Medulla oblongata (tissue), 1 donor: ENCODE results near the gene RRAGB.
"Not testable (repeated sequence)": the region's sequence is repeated elsewhere in the genome, so short reads cannot be mapped to it uniquely, and the experiment has no call there.

ENCODE experiments used
- DNase-seq: peaks from one replicate; pipeline ENCODE4 v3.0.0-alpha.2; 2015; ENCODE audit errors: extremely low spot score

Gene RRAGB, protein sequence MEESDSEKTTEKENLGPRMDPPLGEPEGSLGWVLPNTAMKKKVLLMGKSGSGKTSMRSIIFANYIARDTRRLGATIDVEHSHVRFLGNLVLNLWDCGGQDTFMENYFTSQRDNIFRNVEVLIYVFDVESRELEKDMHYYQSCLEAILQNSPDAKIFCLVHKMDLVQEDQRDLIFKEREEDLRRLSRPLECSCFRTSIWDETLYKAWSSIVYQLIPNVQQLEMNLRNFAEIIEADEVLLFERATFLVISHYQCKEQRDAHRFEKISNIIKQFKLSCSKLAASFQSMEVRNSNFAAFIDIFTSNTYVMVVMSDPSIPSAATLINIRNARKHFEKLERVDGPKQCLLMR

DNA sequence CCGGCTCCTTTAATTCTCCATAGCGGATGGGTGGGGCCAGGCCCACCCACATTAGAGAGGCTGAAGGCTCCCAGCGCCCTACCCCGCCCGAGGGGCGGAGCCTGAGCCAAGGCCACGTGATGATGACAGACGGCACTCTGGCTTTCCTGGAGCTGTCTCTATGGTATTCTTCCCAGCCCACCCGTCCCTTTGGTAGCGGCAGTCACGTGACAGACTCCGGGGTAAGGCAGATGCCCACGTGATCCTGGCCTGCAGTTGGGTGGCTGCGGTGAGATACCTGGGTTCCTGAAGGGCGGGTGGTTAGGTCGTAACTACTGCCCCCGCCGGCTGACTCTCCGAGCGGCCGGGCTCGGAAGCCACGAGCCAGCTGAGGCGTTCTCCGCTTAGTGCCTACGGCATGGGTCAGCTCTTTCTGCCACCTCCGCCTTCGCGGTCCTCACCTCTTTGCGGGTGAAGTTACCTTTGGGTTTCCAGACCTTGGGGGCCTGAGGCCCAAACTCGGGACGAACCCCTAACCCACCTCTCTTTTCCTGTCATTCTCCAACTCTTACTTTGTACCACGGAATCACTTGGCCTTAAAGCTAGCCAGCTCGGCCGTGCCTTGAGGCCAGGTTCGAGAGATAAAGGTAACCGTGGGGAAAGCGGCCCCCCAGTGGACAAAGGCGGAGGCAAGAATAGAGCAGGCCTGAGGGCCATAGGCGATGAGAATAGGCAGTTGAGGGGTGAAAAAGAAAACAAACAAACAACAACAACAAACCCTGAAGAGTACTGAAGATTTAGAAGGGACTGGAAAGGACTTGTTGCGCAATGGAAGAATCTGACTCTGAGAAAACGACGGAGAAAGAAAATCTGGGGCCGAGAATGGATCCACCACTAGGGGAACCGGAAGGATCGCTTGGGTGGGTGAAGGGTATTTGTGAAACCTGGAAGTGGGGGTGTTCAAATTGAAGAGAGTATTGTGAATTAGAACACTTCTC lies at the start of gene RRAGB:
RRAGB (plus strand) TSS at position 229 of the 977 bp plus-strand sequence; CDS start at position 808, 579 bp downstream.
- peak; percentile 97 for DNase-seq

DNA sequence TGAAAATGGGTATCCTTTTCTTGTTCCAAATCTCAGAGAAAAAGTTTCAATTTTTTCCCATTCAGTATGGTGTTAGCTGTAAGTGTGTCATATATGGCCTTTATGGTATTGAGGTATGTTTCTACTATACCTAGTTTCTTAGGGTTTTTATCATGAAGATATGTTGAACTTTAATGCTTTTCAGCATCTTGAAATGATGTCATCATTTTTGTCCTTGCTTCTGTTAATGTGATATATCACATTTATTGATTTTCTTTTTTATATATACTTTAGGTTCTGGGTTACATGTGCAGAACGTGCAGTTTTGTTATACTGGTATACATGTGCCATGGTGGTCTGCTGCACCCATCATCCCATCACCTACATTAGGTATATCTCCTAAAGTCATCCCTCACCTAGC lies 49.5 kb upstream of the RRAGB start:
- DNase-seq, result no peak

DNA sequence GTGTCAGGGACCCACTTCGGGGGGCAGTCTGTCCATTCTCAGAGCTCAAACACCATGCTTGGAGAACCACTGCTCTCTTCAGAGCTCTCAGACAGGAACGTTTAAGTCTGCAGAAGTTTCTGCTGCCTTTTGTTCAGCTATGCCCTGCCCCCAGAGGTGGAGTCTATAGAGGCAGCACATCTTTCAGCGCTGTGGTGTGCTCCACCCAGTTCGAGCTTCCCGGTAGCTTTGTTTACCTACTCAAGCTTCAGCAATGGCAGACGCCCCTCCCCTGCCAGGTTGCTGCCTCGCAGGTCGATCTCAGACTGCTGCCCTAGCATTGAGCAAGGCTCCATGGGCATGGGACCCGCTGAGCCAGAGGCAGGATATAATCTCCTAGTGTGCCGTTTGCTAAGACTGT lies 29.0 kb upstream of the RRAGB start:
- not testable (repeated sequence) for DNase-seq

GRCh38 chrX:55695227-55696018 lies 22.1 kb upstream of the RRAGB start:
- no peak for DNase-seq

DNA sequence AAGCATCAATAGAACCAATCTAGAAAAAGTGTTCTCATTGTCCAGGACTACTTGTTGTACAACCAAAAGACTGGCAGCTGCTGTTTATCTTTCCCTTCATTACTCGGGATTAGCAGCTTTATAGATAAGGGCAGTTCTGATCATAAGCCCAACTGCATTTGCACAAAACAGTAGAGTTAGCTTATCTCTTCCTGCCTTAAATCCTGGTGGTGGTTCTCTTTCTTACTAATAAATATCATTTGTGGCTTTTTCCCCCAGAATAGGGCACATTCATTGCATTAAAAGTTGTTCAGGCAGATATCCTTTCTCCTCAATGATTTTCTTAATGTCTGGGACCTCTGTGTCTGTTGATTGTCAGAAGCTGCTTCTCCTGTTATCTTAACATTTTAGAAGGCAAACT lies 20.2 kb upstream of the RRAGB start:
- DNase-seq, result no peak

DNA sequence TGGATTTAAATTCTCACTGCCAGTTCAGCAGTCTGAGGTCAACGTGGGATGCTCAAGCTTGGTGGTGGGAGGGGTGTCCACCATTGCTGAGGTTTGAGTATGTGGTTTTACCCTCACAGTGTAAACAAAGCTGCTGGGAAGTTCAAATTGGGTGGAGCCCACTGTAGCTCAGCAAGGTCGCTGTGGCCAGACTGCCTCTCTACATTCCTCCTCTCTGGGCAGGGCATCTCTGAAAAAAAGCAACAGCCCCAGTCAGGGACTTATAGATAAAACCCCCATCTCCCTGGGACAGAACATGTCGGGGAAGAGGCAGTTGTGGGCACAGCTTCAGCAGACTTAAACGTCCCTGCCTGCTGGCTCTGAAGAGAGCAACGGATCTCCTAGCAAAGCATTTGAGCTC lies 14.9 kb upstream of the RRAGB start:
- no peak for DNase-seq

DNA sequence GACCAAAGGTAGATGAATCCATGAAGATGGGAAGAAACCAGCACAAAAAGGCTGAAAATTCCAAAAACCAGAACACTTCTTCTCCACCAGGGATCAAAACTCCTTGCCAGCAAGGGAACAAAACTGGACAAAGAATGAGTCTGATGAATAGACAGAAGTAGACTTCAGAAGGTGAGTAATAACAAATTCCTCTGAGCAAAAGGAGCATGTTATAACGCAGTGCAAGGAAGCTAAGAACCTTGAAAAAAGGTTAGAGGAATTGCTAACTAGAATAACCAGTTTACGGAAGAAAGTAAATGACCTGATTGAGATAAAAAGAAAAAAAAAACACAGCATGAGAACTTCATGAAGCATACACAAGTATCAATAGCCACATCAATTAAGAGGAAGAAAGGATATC lies 14.1 kb upstream of the RRAGB start:
- not testable (repeated sequence) for DNase-seq

- DNase-seq, result not testable (repeated sequence)
These were observed 12.5 kb upstream of the RRAGB start for GRCh38 chrX:55705066-55705465.

DNA sequence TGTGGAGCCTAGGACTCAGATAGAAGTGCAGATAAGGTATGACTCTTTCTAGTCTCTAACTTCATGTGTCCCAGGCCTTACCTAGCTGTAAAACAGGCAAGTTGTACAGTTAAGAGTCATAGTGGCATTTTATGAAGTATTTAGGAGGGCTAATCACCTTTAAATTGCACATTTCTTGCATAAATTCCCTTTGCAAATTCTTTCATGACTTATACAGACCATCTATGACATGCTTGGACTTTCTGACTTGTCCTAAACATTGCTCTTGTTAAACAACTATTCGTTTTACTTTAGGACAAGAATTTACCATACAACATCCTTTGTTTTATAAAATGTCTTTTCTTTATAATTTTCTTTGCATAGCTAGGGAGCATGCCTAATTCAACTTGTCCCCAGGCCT lies 7.8 kb upstream of the RRAGB start:
- DNase-seq, result no peak

GRCh38 chrX:55710701-55711100 lies 6.8 kb upstream of the RRAGB start:
- no peak for DNase-seq

DNA sequence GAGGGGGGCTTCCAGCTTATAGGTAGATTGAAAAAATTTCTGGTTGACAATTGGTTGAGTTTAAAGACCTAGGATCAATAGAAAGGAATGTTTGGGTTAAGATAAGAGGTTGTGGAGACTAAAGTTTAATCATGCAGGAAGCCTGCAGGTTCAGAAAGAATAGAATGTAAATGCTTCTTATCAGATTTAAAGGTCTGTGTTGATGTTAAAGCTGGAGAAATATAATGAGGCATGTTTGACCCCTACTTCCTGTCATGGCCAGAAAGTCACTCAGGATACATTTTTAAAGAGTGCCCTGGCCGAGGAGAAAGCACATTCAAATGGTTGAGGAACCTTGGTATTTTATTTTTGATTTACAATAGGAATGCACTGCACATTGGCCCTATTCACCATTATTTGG lies 3.9 kb upstream of the RRAGB start:
- DNase-seq, result no peak

- DNase-seq, result no peak
These were observed 3.4 kb upstream of the RRAGB start for GRCh38 chrX:55714161-55714560.

DNA sequence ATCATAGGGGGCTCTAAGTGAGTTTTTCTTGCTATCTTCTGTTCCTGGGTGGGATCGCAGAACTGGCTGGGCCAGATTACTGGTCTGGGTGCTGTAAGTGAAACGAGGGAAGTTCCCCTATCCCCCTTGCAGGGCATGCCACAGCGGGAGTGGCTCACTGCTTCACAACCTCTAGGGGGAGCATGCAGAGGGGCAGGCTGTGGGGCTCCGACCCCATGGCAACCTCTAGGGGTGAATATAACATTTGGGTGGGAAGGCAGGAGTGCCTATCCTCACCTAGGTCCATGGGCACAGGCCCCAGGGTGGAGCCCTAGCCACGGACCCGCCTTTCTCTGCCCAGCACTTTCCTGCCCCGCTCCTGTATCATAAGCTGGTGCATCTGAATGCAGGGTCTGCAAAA lies 1.7 kb upstream of the RRAGB start:
- DNase-seq, result no peak

GRCh38 chrX:55716937-55717336 lies 612 bp upstream of the RRAGB start:
- peak; percentile 1 for DNase-seq

- DNase-seq, result no peak
These were observed 14.3 kb downstream of the RRAGB start for GRCh38 chrX:55731826-55732225.

- DNase-seq, result no peak
These were observed 21.4 kb downstream of the RRAGB start for GRCh38 chrX:55738969-55739368.

DNA sequence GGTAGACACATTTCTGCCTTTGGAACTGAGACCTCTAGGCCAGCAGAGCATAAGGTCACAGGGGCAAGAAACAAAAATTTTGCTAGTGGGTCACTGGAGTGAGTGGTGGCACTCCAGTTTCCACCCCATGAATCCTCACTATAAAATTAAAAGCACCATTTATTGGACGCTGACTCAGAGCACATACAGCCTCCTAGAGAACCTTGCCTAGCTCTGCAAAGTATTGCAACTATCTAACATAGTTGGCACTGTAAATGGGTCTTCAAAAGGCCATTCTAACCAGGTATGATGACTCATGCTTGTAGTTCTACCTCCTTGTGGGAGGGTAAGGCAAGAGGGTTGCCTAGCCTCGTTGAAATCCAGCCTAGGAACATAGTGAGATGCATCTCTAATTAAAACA lies 25.1 kb downstream of the RRAGB start:
- no peak for DNase-seq

DNA sequence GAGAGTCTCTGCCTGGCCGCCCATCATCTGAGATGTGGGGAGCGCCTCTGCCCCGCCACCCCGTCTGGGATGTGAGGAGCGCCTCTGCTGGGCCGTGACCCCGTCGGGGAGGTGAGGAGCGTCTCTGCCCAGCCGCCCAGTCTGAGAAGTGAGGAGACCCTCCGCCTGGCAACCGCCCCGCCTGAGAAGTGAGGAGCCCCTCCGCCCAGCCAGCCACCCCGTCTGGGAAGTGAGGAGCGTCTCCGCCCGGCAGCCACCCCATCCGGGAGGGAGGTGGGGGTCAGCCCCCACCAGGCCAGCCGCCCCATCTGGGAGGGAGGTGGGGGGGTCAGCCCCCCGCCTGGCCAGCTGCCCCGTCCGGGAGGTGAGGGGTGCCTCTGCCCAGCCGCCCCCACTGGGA lies 30.9 kb downstream of the RRAGB start:
- DNase-seq, result not testable (repeated sequence)

GRCh38 chrX:55750256-55750655 lies 32.7 kb downstream of the RRAGB start:
- no peak for DNase-seq

GRCh38 chrX:55754861-55755294 lies 37.3 kb downstream of the RRAGB start:
- no peak for DNase-seq

- DNase-seq, result no peak
These were observed 40.5 kb downstream of the RRAGB start for GRCh38 chrX:55758033-55758432.

GRCh38 chrX:55759478-55759877 lies 41.9 kb downstream of the RRAGB start:
- no peak for DNase-seq
